A549 (cell line): ENCODE measurements around the gene NPM1. TPM values are rescaled to one million over a fixed set of nuclear protein-coding genes. Genes with fewer than 3 reads are reported as not detected.
"Not testable (repeated sequence)": the region's sequence is repeated elsewhere in the genome, so short reads cannot be mapped to it uniquely, and the experiment has no call there.

Experiments used
- ATAC-seq, 2 experiments: fragments of 200-7000 bp in 1 of 2; fragments of >200 bp in 1 of 2; cut with Nextera tagmentation in 1 of 2; cut with Tn5 transposase in 1 of 2; 3 replicates each; pipeline versions ENCODE4 v1.8.0 to v1.9.1; 2018 to 2020; ENCODE audit warnings: mild to moderate bottlenecking in 1 of 2, moderate library complexity in 1 of 2
- CTCF ChIA-PET: fragments of 300-600 bp; sonication (Branson Sonifier 250); formaldehyde crosslinking; extraction: SDS; loops from one replicate; lab custom pipeline; 2021; ENCODE audit warnings: antibody characterized with exemption, inconsistent platforms; lab: Yijun Ruan, JAX
- POLR2A ChIA-PET: fragments of 350-600 bp; formaldehyde crosslinking; extraction: SDS; loops from one replicate; lab custom pipeline; 2021; ENCODE audit warnings: antibody characterized with exemption, inconsistent platforms; lab: Yijun Ruan, JAX
- DNase-seq, 2 experiments: peaks; one replicate each; pipeline versions ENCODE4 v3.0.0 to v3.0.0-alpha.2; 2011 to 2016; ENCODE audit warnings: low read depth in 1 of 2, low spot score in 1 of 2
- FAIRE-seq: peaks from 2 replicates; lab custom pipeline; 2011; peaks lifted over from hg19 to GRCh38; lab: Jason Lieb, UNC
- H3K27ac ChIP-seq, 2 experiments: fragments of >200 bp; sonication (Bioruptor Twin); formaldehyde crosslinking; 3 replicates each; pipeline ENCODE4 v1.5.1; 2016 to 2017
- H3K4me1 ChIP-seq: fragments of >200 bp; sonication (Bioruptor Twin); formaldehyde crosslinking; 3 replicates; pipeline ENCODE4 v1.6.1; 2016
- H3K4me2 ChIP-seq: fragments of >200 bp; sonication (Bioruptor Twin); formaldehyde crosslinking; 3 replicates; pipeline ENCODE4 v1.6.1; 2016
- H3K4me3 ChIP-seq: fragments of >200 bp; sonication (Bioruptor Twin); formaldehyde crosslinking; 3 replicates; pipeline ENCODE4 v1.5.1; 2016
- H3K9me3 ChIP-seq: fragments of >200 bp; sonication (Bioruptor Twin); formaldehyde crosslinking; 3 replicates; pipeline ENCODE4 v1.6.1; 2016
- BHLHE40 ChIP-seq: IDR thresholded peaks from 2 replicates; pipeline ENCODE4 v1.6.1; 2012; ENCODE audit warnings: low read depth, low read length, inconsistent platforms
- CBX8 ChIP-seq: fragments of 200-600 bp; sonication (generic); IDR thresholded peaks from 2 replicates; pipeline ENCODE4 v1.6.1; 2016
- CEBPB ChIP-seq, 2 experiments: fragments of >200 bp in 1 of 2; sonication (Bioruptor Twin) in 1 of 2; formaldehyde crosslinking in 1 of 2; IDR thresholded peaks; 2 replicates each; pipeline ENCODE4 v1.6.1; 2012 to 2016
- CHD2 ChIP-seq: fragments of 150-350 bp; IDR thresholded peaks from 2 replicates; pipeline ENCODE4 v1.6.1; 2014; ENCODE audit warnings: low read length; ENCODE audit not compliant: partially characterized antibody
- E2F6 ChIP-seq: IDR thresholded peaks from 2 replicates; pipeline ENCODE4 v1.6.1; 2012; ENCODE audit warnings: low read depth, borderline replicate concordance
- EHMT2 ChIP-seq: fragments of 200-600 bp; sonication (generic); IDR thresholded peaks from 2 replicates; pipeline ENCODE4 v1.6.1; 2016; ENCODE audit warnings: antibody characterized with exemption, low read depth, mild to moderate bottlenecking, moderate library complexity
- ELK1 ChIP-seq: fragments of 150-350 bp; IDR thresholded peaks from 2 replicates; pipeline ENCODE4 v1.6.1; 2014; ENCODE audit warnings: low read depth, mild to moderate bottlenecking, low read length
- ESRRA ChIP-seq: fragments of 150-350 bp; IDR thresholded peaks from 2 replicates; pipeline ENCODE4 v1.6.1; 2014; ENCODE audit warnings: mild to moderate bottlenecking, low read length, borderline replicate concordance
- FOSL2 ChIP-seq, 2 experiments: fragments of 450-650 bp in 1 of 2; fragments of >200 bp in 1 of 2; sonication (Bioruptor Twin) in 1 of 2; formaldehyde crosslinking; IDR thresholded peaks; 2 replicates each; pipeline versions ENCODE4 v1.5.0 to v1.6.1; 2016 to 2020; ENCODE audit warnings: mild to moderate bottlenecking in 1 of 2, moderate library complexity in 1 of 2
- GATA3 ChIP-seq: IDR thresholded peaks from 2 replicates; pipeline ENCODE4 v1.6.1; 2012; ENCODE audit warnings: borderline replicate concordance
- HES2 ChIP-seq: fragments of >200 bp; sonication (Bioruptor Twin); formaldehyde crosslinking; IDR thresholded peaks from 2 replicates; pipeline ENCODE4 v1.6.1; 2016
- HOXB5 ChIP-seq: fragments of 250-450 bp; sonication (Bioruptor Pico); IDR thresholded peaks from 2 replicates; pipeline ENCODE4 v1.5.0; 2020; ENCODE audit warnings: mild to moderate bottlenecking, moderate library complexity
- JUN ChIP-seq, 2 experiments: fragments of >200 bp; sonication (Bioruptor Twin); formaldehyde crosslinking; IDR thresholded peaks; 2 replicates in 1 of 2; 3 replicates in 1 of 2; pipeline ENCODE4 v1.6.1; 2016 to 2017
- JUNB ChIP-seq: fragments of >200 bp; sonication (Bioruptor Twin); formaldehyde crosslinking; IDR thresholded peaks from 2 replicates; pipeline ENCODE4 v1.6.1; 2016
- NFE2L2 ChIP-seq: fragments of 150-350 bp; conservative IDR thresholded peaks from 2 replicates; pipeline ENCODE4 v1.6.1; 2014; ENCODE audit warnings: low read length
- PBX3 ChIP-seq: IDR thresholded peaks from 2 replicates; pipeline ENCODE4 v1.6.1; 2012
- POLR2AphosphoS2 ChIP-seq: conservative IDR thresholded peaks from 2 replicates; pipeline ENCODE4 v1.6.1; 2012; ENCODE audit warnings: low read length, improper control_type of control experiment, inconsistent platforms
- RARB ChIP-seq: fragments of 250-450 bp; sonication (Bioruptor Pico); IDR thresholded peaks from 2 replicates; pipeline ENCODE4 v1.8.0; 2021; ENCODE audit warnings: mild to moderate bottlenecking, moderate library complexity
- RCOR1 ChIP-seq: fragments of 150-350 bp; IDR thresholded peaks from 2 replicates; pipeline ENCODE4 v1.6.1; 2014; ENCODE audit warnings: antibody characterized with exemption, low read length, low read depth
- REST ChIP-seq: fragments of 200-600 bp; sonication (generic); IDR thresholded peaks from 2 replicates; pipeline ENCODE4 v1.6.1; 2016; ENCODE audit warnings: antibody characterized with exemption, mild to moderate bottlenecking, moderate library complexity
- SMC3 ChIP-seq: fragments of >200 bp; sonication (Bioruptor Twin); formaldehyde crosslinking; IDR thresholded peaks from 3 replicates; pipeline ENCODE4 v1.6.1; 2018; ENCODE audit warnings: inconsistent platforms
- TP53 ChIP-seq: fragments of 250-450 bp; sonication (Bioruptor Pico); IDR thresholded peaks from 2 replicates; pipeline ENCODE4 v1.5.0; 2021; ENCODE audit warnings: mild to moderate bottlenecking, moderate library complexity
- ZC3H11A ChIP-seq: fragments of 450-650 bp; IDR thresholded peaks from 2 replicates; pipeline ENCODE4 v1.6.1; 2014; ENCODE audit warnings: antibody characterized with exemption, mild to moderate bottlenecking
- ZSCAN20 ChIP-seq: fragments of 250-450 bp; sonication (Bioruptor Pico); IDR thresholded peaks from 2 replicates; pipeline ENCODE4 v1.8.0; 2022; ENCODE audit warnings: mild to moderate bottlenecking, moderate library complexity
- WGBS: methylation state at CpG from one replicate; pipeline ENCODE4 v1.1.6; 2017; ENCODE audit errors: missing lambda C conversion rate; 5-methylcytosine and 5-hydroxymethylcytosine counted together
- polyA plus RNA-seq, 4 experiments: library from polyadenylated mRNA; depleted of rRNA in 3 of 4; stranded (reverse); fragments of >200 nt; fragmentation: RNase III in 1 of 4; extraction: RNeasy Plus Mini Kit Qiagen cat#74134 plus additional on column Dnase treatment in 1 of 4; gene quantifications; 2 replicates in 3 of 4; 3 replicates in 1 of 4; pipeline ENCODE4 v1.2.3, GENCODE V29; 2011 to 2017

NPM1 gene
- polyA plus RNA-seq, 2 of the 4 experiments (the other 2 are of a cell fraction): 3,380 to 5,196 TPM

- 86% methylated on average over 2 of the region's 2 CpGs for WGBS
- FAIRE-seq (no peak), ATAC-seq (peak; percentile 8 to 19; a peak in 4 of 6 replicates)
- CTCF ChIA-PET: interaction anchor here (1.4 kb wide), 1 partner anchor 8 kb away, joined by 6 read pairs; no protein-coding TSS in a partner anchor
- H3K4me3 ChIP-seq: no peak overlapping the region
- H3K4me1 ChIP-seq: peaks cover 93% of the 10 kb centered on the region
- H3K9me3 ChIP-seq: no peaks in the 10 kb centered on the region
- no peak overlapping the region for H3K27ac ChIP-seq
- peak overlapping the region; percentile 26; the same call in 2 of the 3 replicates for H3K4me2 ChIP-seq
- POLR2A ChIA-PET: interaction anchor here (1.5 kb wide), 1 partner anchor 9 kb away, joined by 5 read pairs; no protein-coding TSS in a partner anchor
- TF ChIP-seq NFE2L2 (no peak), BHLHE40 (no peak), FOSL2 (IDR thresholded peaks at IDR 0.05) (no peak), FOSL2 (CRISPR knock-in tag; IDR thresholded peaks at IDR 0.05) (no peak), PBX3 (no peak), HOXB5 (CRISPR knock-in tag) (no peak), EHMT2 (no peak), POLR2AphosphoS2 (0 out of 2 replicates have a peak, but pooled peaks have one; percentile 42), REST (no peak)
- TF ChIP-seq, all 56 proteins: peak for 1
- DNase-seq: no peak
These were observed 9.5 kb downstream of the NPM1 start for GRCh38 chr5:171397190-171397589.

GRCh38 chr5:171397599-171397998, 9.9 kb downstream of the NPM1 start:
- H3K4me3 ChIP-seq: no peak overlapping the region
- TF ChIP-seq RARB (CRISPR knock-in tag): no peak
- TF ChIP-seq, all 56 proteins: peak for 0
- peak overlapping the region; percentile 26 for H3K4me2 ChIP-seq
- ATAC-seq: 0 out of 6 replicates have a peak, but pooled peaks of 1 of the 2 experiments have one; percentile 5
- H3K27ac ChIP-seq: no peak overlapping the region
- no peaks in the 10 kb centered on the region for H3K9me3 ChIP-seq
- peaks cover 89% of the 10 kb centered on the region for H3K4me1 ChIP-seq
- ChIA-PET CTCF (no interaction called here), POLR2A (no interaction called here)
- no peak for DNase-seq
- 94% methylated on average over 4 of the region's 4 CpGs for WGBS
- FAIRE-seq: no peak

GRCh38 chr5:171398660-171399059, 11.0 kb downstream of the NPM1 start:
- ChIA-PET POLR2A (interaction anchor here (1.0 kb wide), 1 partner anchor 11 kb away, joined by 13 read pairs; the partner anchor contains the start of gene NPM1), CTCF (interaction anchor here (1.0 to 1.7 kb wide), 3 partner anchors 10 to 20 kb away, joined by 3 to 5 read pairs (median 4); partner anchors contain the start of gene FGF18)

GRCh38 chr5:171400169-171400568, 12.5 kb downstream of the NPM1 start:
- POLR2A ChIA-PET: interaction anchor here (1.7 kb wide), 1 partner anchor 13 kb away, joined by 4 read pairs; no protein-coding TSS in a partner anchor
- H3K4me3 ChIP-seq: no peak overlapping the region
- TF ChIP-seq CHD2 (no peak), JUNB (no peak), HES2 (no peak), ELK1 (no peak), ESRRA (no peak), SMC3 (no peak), JUN (IDR thresholded peaks at IDR 0.05) (no peak), ZC3H11A (no peak), NFE2L2 (no peak), TP53 (no peak), CEBPB (IDR thresholded peaks at IDR 0.05) (no peak), RCOR1 (no peak), GATA3 (no peak), CBX8 (no peak), E2F6 (no peak), ZSCAN20 (CRISPR knock-in tag) (no peak)

More at GRCh38 chr5:171398660-171399059, 11.0 kb downstream of the NPM1 start:
- DNase-seq, H3K4me3 ChIP-seq, H3K9me3 ChIP-seq, H3K27ac ChIP-seq, FAIRE-seq: not testable (repeated sequence)
- Histone ChIP-seq H3K4me2 (peak overlapping the region; percentile 26), H3K4me1 (peaks cover 79% of the 10 kb centered on the region)
- 87% methylated on average over 9 of the region's 9 CpGs for WGBS
- peak in 1 of 2 experiments; percentile 23; a peak in 4 of 6 replicates for ATAC-seq

More at GRCh38 chr5:171400169-171400568, 12.5 kb downstream of the NPM1 start:
- ATAC-seq (no peak), FAIRE-seq (no peak), DNase-seq (no peak)
- CTCF ChIA-PET: interaction anchor here (0.7 to 1.6 kb wide), 2 partner anchors 15 to 19 kb away, joined by 3 to 5 read pairs; partner anchors contain the start of gene FGF18
- Histone ChIP-seq H3K4me2 (no peak overlapping the region; the same call in 2 of the 3 replicates), H3K9me3 (no peaks in the 10 kb centered on the region), H3K27ac (no peak overlapping the region), H3K4me1 (peaks cover 68% of the 10 kb centered on the region)
- 85% methylated on average over 7 of the region's 7 CpGs for WGBS
